Measurements from ENCODE around the gene DSCAML1. TPM values are rescaled to one million over a fixed set of nuclear protein-coding genes. Genes with fewer than 3 reads are reported as not detected.

DSCAML1 gene
- total and polyA plus RNA-seq, 9 of the 15 experiments (the other 6 are each of a cell fraction or from before 2014, with no cell fraction given) = not detected

DNA sequence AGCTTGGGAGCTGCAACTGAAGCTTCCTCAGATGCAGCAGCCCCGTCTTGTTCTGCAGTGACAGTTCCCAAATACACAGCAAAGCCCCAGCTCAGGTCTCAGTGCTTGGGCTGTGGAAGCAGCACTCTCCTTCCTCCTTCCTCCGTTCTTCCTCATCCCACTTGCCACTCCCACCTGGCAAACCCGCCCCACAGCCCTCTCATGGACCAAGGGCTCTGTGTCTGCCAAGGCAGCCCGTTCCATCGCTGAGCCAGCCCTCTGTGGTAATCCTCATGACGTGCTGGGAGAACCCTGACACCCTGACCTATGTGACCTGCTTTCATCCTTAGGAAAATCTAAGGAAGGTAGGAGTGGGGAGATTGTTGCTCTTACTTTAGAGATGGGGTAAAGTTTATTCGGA, 157.0 kb downstream of the DSCAML1 start (continued):
- no peak for TF ChIP-seq ZNF644 (tag; IDR thresholded peaks at IDR 0.05; ENCODE audit: low read depth)
- no peak for TF ChIP-seq DDX20 (tag; IDR thresholded peaks at IDR 0.05; ENCODE audit: low read depth)

DNA sequence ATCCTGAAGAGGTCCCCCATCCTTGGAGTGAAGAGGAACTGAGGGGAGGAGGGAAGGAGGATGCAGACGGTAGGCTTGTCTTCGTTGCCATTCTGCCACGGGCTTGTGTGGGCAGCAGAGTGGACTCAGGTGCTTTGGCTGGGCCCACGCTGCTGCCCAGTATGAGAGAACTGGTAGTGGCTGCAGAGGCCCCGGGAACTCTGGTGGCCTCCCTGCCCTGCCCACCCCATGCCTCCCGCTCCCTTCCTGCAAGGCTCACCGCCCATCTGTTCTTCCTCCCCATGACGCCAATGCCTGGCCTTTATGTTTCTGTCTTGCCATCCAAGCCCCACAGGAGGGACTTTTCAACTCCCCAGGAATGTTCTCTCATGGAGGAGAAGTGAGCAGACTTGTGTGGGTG, 157.4 kb downstream of the DSCAML1 start:
- Histone ChIP-seq H3K79me2 (ENCODE audit: control insufficient read depth, insufficient read depth, low read length) (no peaks in the 10 kb centered on the region), H3K27ac (ENCODE audit: extremely low read depth, low read depth, low read length) (no peak overlapping the region), H3K4me3 (no peak overlapping the region), H3K4me1 (replicated peaks in 1 of 2; ENCODE audit: control insufficient read depth in 2 of 2, insufficient read depth in 2 of 2, low read length in 2 of 2) (no peaks in the 10 kb centered on the region), H3K9me1 (ENCODE audit: control insufficient read depth, insufficient read depth, low read length) (no peaks in the 10 kb centered on the region), H3K9ac (ENCODE audit: insufficient read depth in 1 of 2, low read depth in 2 of 2, low read length in 2 of 2) (no peak overlapping the region), H3K27me3 (ENCODE audit: control insufficient read depth in 2 of 2, insufficient read depth in 2 of 2, low read length in 2 of 2) (peaks cover 17 to 48% of the 10 kb centered on the region in 2 experiments; a peak in 4 of 5 replicates), H4K20me1 (replicated peaks; ENCODE audit: control insufficient read depth, insufficient read depth, low read length) (peaks cover 9% of the 10 kb centered on the region), H3K36me3 (ENCODE audit: control insufficient read depth, insufficient read depth, low read length) (no peaks in the 10 kb centered on the region), H3K9me3 (replicated peaks; ENCODE audit: control insufficient read depth, insufficient read depth, low read depth, low read length) (no peaks in the 10 kb centered on the region), H3K4me2 (ENCODE audit: insufficient read depth, low read length) (no peak overlapping the region), H2AFZ (ENCODE audit: low read depth, low read length) (no peak overlapping the region)
- ChIA-PET POLR2A (no interaction called here), CTCF (ENCODE audit: low intra/inter-chr PET ratio) (no interaction called here)
- no peak for ATAC-seq
- in situ Hi-C loops (cut with MboI) (no loop called here), intact Hi-C loops (cut with micrococcal nuclease) (no loop called here)
- 0% methylated on average over 4 of the region's 8 CpGs for WGBS (ENCODE audit: insufficient coverage, low coverage, missing lambda C conversion rate)
- TF ChIP-seq RBM39 (optimal IDR thresholded peaks at IDR 0.05; ENCODE audit: low read depth, low read length) = no peak
- TF ChIP-seq RHOXF2B (CRISPR knock-in tag; conservative IDR thresholded peaks at IDR 0.05) = no peak
- TF ChIP-seq, protein P1, sequence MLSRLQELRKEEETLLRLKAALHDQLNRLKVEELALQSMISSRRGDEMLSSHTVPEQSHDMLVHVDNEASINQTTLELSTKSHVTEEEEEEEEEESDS (CRISPR knock-in tag; IDR thresholded peaks at IDR 0.05) = no peak
- TF ChIP-seq ZNF133 (CRISPR knock-in tag; IDR thresholded peaks at IDR 0.05) = no peak
- no peak for FAIRE-seq
- DNase-seq (ENCODE audit: extremely low read depth in 1 of 4, low spot score in 3 of 4) = no peak
- BruUV-seq (replicated peaks) = no TSS peak

Data from K562 (cell line).